Hepatocyte (in vitro differentiated cells): ENCODE measurements around the gene BORCS5. TPM values are rescaled to one million over a fixed set of nuclear protein-coding genes. Genes with fewer than 3 reads are reported as not detected.

Experiments used
- DNase-seq: peaks from one replicate; pipeline ENCODE4 v3.0.0-alpha.2; 2016; ENCODE audit warnings: low spot score
- H2AFZ ChIP-seq: fragments of 200-600 bp; sonication (generic); 2 replicates; pipeline ENCODE4 v1.6.0; 2016; ENCODE audit warnings: antibody characterized with exemption, mild to moderate bottlenecking
- H3K27ac ChIP-seq: fragments of 200-600 bp; sonication (generic); 2 replicates; pipeline ENCODE4 v1.5.1; 2016; ENCODE audit warnings: mild to moderate bottlenecking
- H3K27me3 ChIP-seq: fragments of 200-600 bp; sonication (generic); 2 replicates; pipeline ENCODE4 v1.6.1; 2016
- H3K36me3 ChIP-seq: fragments of 200-600 bp; sonication (generic); replicated peaks from 2 replicates; pipeline ENCODE4 v1.5.1; 2016; ENCODE audit warnings: low read depth; ENCODE audit not compliant: insufficient read depth
- H3K4me1 ChIP-seq: fragments of 200-600 bp; sonication (generic); 2 replicates; pipeline ENCODE4 v1.5.1; 2016; ENCODE audit warnings: mild to moderate bottlenecking, moderate library complexity; ENCODE audit not compliant: insufficient read depth
- H3K4me2 ChIP-seq: fragments of 200-600 bp; sonication (generic); 2 replicates; pipeline ENCODE4 v1.6.0; 2016
- H3K4me3 ChIP-seq: fragments of 200-600 bp; sonication (generic); 2 replicates; pipeline ENCODE4 v1.5.1; 2016; ENCODE audit warnings: mild to moderate bottlenecking
- H3K79me2 ChIP-seq: fragments of 200-600 bp; sonication (generic); 2 replicates; pipeline ENCODE4 v1.6.0; 2017; ENCODE audit warnings: mild to moderate bottlenecking
- H3K9me2 ChIP-seq: fragments of 200-600 bp; sonication (generic); replicated peaks from 2 replicates; pipeline ENCODE4 v1.6.0; 2017; ENCODE audit warnings: mild to moderate bottlenecking; ENCODE audit not compliant: insufficient read depth
- H3K9me3 ChIP-seq: fragments of 200-600 bp; sonication (generic); 2 replicates; pipeline ENCODE4 v1.5.1; 2016; ENCODE audit warnings: low read depth, mild to moderate bottlenecking
- H4K20me1 ChIP-seq: fragments of 200-600 bp; sonication (generic); 2 replicates; pipeline ENCODE4 v1.6.0; 2016; ENCODE audit warnings: mild to moderate bottlenecking; ENCODE audit not compliant: insufficient read depth, poor library complexity, severe bottlenecking
- EZH2 ChIP-seq: fragments of 200-600 bp; sonication (generic); IDR thresholded peaks from 2 replicates; pipeline ENCODE4 v1.6.1; 2016; ENCODE audit warnings: antibody characterized with exemption, mild to moderate bottlenecking, borderline replicate concordance
- EZH2phosphoT487 ChIP-seq: fragments of 200-600 bp; sonication (generic); IDR thresholded peaks from one replicate; pipeline ENCODE4 v1.6.1; 2018; ENCODE audit warnings: antibody characterized with exemption, mild to moderate bottlenecking, low read depth, moderate library complexity; ENCODE audit not compliant: unreplicated experiment, severe bottlenecking
- WGBS: methylation state at CpG from one replicate; pipeline ENCODE4 v1.1.6; 2016; ENCODE audit warnings: low lambda C conversion rate; ENCODE audit errors: missing lambda C conversion rate; 5-methylcytosine and 5-hydroxymethylcytosine counted together
- polyA plus RNA-seq: library from polyadenylated mRNA; unstranded; fragments of >200 nt; fragmentation: Nextera tagmentation; extraction: Ambion mirVana; gene quantifications from 2 replicates; pipeline ENCODE4 v1.2.1, GENCODE V29; 2016
- total RNA-seq: library from RNA; depleted of rRNA; stranded (reverse); fragments of >200 nt; gene quantifications from 2 replicates; pipeline ENCODE4 v1.2.3, GENCODE V29; 2014
- TF ChIP-seq, protein P1 (sequence below): fragments of 200-600 bp; sonication (generic); IDR thresholded peaks from 2 replicates; pipeline ENCODE4 v1.5.1; 2016; ENCODE audit warnings: antibody characterized with exemption, mild to moderate bottlenecking; ENCODE audit not compliant: poor library complexity

BORCS5 gene
- total and polyA plus RNA-seq, 2 experiments from 2014 or later: 6.6 to 11.2 TPM

DNA sequence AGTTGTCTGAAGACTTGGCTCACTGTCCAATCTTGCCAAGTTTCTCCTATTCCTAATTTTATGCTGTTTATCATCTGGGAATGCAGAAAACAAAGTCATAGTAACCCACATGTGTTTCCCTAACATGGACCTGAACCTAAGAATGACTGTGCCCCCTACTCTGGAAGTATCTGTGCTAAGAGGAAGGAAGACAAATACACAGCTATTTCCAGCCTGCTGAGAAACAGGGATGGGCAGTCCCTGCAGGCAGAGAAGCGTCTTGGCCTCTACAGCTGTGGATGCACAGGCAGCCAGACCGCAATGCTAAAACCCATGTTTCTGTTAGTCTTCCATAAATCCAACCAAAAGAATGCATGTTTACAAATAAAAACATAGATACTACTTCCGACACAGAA lies 149.6 kb downstream of the BORCS5 start:
- Histone ChIP-seq H3K36me3 (no peaks in the 10 kb centered on the region), H3K79me2 (peaks cover 93% of the 10 kb centered on the region), H4K20me1 (no peaks in the 10 kb centered on the region), H3K9me3 (no peaks in the 10 kb centered on the region), H3K27ac (peak overlapping the region; percentile 82), H2AFZ (no peak overlapping the region), H3K4me1 (peaks cover 33% of the 10 kb centered on the region), H3K27me3 (no peaks in the 10 kb centered on the region), H3K4me3 (peak overlapping the region; percentile 1), H3K9me2 (no peaks in the 10 kb centered on the region), H3K4me2 (peak overlapping the region; percentile 68)
- peak; percentile 52 for DNase-seq
- TF ChIP-seq EZH2phosphoT487 (no peak), EZH2 (no peak)
- TF ChIP-seq, protein P1, sequence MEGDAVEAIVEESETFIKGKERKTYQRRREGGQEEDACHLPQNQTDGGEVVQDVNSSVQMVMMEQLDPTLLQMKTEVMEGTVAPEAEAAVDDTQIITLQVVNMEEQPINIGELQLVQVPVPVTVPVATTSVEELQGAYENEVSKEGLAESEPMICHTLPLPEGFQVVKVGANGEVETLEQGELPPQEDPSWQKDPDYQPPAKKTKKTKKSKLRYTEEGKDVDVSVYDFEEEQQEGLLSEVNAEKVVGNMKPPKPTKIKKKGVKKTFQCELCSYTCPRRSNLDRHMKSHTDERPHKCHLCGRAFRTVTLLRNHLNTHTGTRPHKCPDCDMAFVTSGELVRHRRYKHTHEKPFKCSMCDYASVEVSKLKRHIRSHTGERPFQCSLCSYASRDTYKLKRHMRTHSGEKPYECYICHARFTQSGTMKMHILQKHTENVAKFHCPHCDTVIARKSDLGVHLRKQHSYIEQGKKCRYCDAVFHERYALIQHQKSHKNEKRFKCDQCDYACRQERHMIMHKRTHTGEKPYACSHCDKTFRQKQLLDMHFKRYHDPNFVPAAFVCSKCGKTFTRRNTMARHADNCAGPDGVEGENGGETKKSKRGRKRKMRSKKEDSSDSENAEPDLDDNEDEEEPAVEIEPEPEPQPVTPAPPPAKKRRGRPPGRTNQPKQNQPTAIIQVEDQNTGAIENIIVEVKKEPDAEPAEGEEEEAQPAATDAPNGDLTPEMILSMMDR: no peak
- 48% methylated on average over 3 of the region's 3 CpGs for WGBS

DNA sequence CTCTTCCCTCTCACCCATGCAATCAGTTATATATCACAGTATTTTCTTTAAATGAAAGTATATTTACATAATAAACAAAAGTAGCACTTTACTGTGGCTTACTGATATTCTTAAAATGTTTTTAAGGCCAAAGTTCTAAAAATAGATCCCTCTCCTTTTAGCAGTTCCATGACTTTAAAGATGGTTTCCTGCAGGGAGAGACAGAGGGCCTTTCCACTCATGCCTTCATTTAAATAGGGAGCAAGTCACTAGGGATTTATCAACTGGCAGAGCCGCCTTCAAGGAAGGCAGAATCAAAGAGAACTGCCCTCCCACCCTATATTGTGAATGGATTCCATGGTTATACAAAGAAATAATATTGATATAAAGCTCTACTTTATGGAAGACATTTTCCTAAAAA lies 150.2 kb downstream of the BORCS5 start:
- Histone ChIP-seq H4K20me1 (no peaks in the 10 kb centered on the region), H3K79me2 (peaks cover 93% of the 10 kb centered on the region), H3K36me3 (no peaks in the 10 kb centered on the region), H3K4me2 (peak overlapping the region; percentile 68), H2AFZ (no peak overlapping the region), H3K9me2 (no peaks in the 10 kb centered on the region), H3K4me3 (no peak overlapping the region), H3K4me1 (peaks cover 33% of the 10 kb centered on the region), H3K9me3 (no peaks in the 10 kb centered on the region), H3K27ac (peak overlapping the region; percentile 82), H3K27me3 (no peaks in the 10 kb centered on the region)
- TF ChIP-seq EZH2phosphoT487 (no peak), EZH2 (no peak)
- TF ChIP-seq, protein P1: no peak
- DNase-seq: no peak
- 78% methylated on average over 1 of the region's 1 CpG for WGBS

DNA sequence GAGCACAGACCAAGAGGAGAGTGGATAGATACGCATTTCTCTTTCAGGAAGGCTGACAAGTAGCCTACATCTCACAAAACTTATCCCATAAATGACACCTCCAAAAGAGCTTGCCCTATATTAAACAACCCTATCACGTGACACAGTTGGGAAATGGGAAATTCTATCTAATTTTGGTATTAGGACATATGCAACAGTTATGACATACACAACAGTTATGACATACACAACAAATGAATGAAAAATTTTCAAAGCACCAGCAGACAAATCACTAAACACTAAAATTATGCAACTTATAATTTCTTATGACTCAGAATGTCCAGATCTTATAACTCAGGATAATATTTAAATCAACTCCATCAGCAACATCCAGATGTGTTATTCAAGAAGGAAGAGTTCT lies 151.7 kb downstream of the BORCS5 start:
- DNase-seq: no peak
- H3K27me3 ChIP-seq: no peaks in the 10 kb centered on the region
- H3K4me1 ChIP-seq: peaks cover 33% of the 10 kb centered on the region
- 98% methylated on average over 2 of the region's 2 CpGs for WGBS
- no peak overlapping the region for H2AFZ ChIP-seq
- no peak overlapping the region for H3K4me3 ChIP-seq
- H3K9me2 ChIP-seq: no peaks in the 10 kb centered on the region
- no peaks in the 10 kb centered on the region for H3K9me3 ChIP-seq
- TF ChIP-seq EZH2phosphoT487: no peak
- TF ChIP-seq, protein P1: no peak
- no peak for TF ChIP-seq EZH2
- H3K27ac ChIP-seq: peak overlapping the region; percentile 10
- no peak overlapping the region for H3K4me2 ChIP-seq
- H3K36me3 ChIP-seq: no peaks in the 10 kb centered on the region
- peaks cover 93% of the 10 kb centered on the region for H3K79me2 ChIP-seq
- H4K20me1 ChIP-seq: no peaks in the 10 kb centered on the region

DNA sequence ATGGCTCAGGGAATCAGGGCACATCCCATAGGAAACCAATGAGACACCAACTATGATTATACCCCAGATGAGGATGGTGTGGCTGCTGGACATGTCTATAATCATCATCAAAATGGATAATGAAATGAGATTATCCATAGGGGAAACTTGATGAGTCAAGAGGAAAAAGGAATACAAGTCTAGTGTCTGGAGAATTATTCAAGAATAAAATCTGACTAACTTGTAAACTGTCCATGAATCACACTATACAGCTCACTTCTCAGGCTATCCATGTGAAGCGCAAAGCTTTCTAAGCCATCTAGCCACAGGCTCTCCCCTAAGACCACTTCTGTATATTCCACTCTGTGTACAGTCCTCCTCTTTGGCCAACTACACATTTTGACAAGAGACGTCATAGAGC lies 153.3 kb downstream of the BORCS5 start:
- 91% methylated on average over 2 of the region's 2 CpGs for WGBS
- Histone ChIP-seq H3K4me2 (no peak overlapping the region), H3K4me3 (no peak overlapping the region), H3K27ac (no peak overlapping the region), H3K9me3 (no peaks in the 10 kb centered on the region), H3K79me2 (peaks cover 93% of the 10 kb centered on the region), H3K4me1 (peaks cover 24% of the 10 kb centered on the region), H2AFZ (no peak overlapping the region), H3K27me3 (no peaks in the 10 kb centered on the region), H4K20me1 (no peaks in the 10 kb centered on the region), H3K9me2 (no peaks in the 10 kb centered on the region), H3K36me3 (no peaks in the 10 kb centered on the region)
- DNase-seq: no peak
- TF ChIP-seq, protein P1: no peak
